ENCODE results near the gene TEX2. TPM values are rescaled to one million over a fixed set of nuclear protein-coding genes. Genes with fewer than 3 reads are reported as not detected.
A peak's percentile ranks its signal among the peaks of the same experiment; 100 is the strongest.

The TEX2 gene
- total and polyA plus RNA-seq, 9 of the 15 experiments (the other 6 are each of a cell fraction or from before 2014, with no cell fraction given) = 4.1 to 27.6 (median 19.3) TPM

GRCh38 chr17:64128787-64129514 lies 134.1 kb downstream of the TEX2 start (continued):
- TF ChIP-seq ZBTB40 (IDR thresholded peaks at IDR 0.05) (0 out of 2 replicates have a peak, but pooled peaks have one; percentile 4), ZBTB40 (CRISPR knock-in tag; IDR thresholded peaks at IDR 0.05) (no peak)
